ENCODE results near the gene UBQLN1. TPM values are rescaled to one million over a fixed set of nuclear protein-coding genes. Genes with fewer than 3 reads are reported as not detected.

UBQLN1 gene
- polyA plus RNA-seq, 1 experiment = 135 TPM

DNA sequence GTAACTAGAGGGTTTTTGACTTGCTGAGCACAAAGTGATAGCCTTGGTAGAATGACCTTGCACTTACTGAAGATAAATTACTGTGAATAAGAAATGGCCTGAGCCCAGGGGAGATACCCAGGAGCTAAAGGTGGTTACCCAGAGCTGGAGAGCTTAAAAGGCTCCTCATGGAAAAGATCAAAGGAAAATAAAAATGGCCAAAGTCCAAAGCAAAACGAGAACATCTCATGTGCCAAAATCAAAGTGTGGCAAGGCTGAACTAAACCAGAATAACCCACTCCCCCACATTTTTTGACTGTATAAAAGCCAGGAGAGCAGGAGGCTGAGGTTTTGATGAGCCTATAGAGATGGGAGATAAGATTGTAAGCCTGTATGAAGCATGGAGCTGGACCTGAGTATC is 70.4 kb downstream of the UBQLN1 start:
- TF ChIP-seq, protein P1, sequence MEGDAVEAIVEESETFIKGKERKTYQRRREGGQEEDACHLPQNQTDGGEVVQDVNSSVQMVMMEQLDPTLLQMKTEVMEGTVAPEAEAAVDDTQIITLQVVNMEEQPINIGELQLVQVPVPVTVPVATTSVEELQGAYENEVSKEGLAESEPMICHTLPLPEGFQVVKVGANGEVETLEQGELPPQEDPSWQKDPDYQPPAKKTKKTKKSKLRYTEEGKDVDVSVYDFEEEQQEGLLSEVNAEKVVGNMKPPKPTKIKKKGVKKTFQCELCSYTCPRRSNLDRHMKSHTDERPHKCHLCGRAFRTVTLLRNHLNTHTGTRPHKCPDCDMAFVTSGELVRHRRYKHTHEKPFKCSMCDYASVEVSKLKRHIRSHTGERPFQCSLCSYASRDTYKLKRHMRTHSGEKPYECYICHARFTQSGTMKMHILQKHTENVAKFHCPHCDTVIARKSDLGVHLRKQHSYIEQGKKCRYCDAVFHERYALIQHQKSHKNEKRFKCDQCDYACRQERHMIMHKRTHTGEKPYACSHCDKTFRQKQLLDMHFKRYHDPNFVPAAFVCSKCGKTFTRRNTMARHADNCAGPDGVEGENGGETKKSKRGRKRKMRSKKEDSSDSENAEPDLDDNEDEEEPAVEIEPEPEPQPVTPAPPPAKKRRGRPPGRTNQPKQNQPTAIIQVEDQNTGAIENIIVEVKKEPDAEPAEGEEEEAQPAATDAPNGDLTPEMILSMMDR (IDR thresholded peaks at IDR 0.05; ENCODE audit: insufficient read depth, low read depth, low read length) = no peak
- POLR2A ChIA-PET = no interaction called here
- no peak for DNase-seq (ENCODE audit: low read depth)
- no peak overlapping the region for H3K4me3 ChIP-seq (ENCODE audit: low read depth, low read length)
- no peaks in the 10 kb centered on the region for H3K27me3 ChIP-seq (ENCODE audit: control insufficient read depth, insufficient read depth, low read length)
- CTCF ChIA-PET = interaction anchor here (1.4 to 6.4 kb wide), 2 partner anchors 10 to 11 kb away, joined by 4 to 40 read pairs; no protein-coding TSS in a partner anchor
- 0 out of 2 replicates have a peak, but pooled peaks cover 1% of the 10 kb centered on the region for H3K36me3 ChIP-seq (ENCODE audit: control insufficient read depth, insufficient read depth, low read length)

DNA sequence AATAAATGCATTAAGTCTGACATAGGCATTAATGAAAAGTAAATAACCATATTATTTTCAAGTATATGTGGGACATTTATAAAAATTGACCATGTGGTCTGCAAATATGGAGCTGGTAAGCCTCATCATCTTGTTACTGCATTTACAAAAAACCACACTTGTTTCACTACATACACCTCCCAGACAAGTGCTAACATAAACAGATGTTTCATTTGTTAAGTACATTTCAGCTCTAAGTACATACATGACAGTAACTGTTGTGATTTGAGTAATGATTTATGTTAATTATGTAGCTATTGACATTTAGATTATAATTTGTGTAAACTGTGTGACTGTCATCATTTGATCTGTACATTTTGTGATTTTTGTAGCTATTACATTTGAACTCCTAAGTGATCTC is 70.9 kb downstream of the UBQLN1 start:
- H3K27me3 ChIP-seq (ENCODE audit: control insufficient read depth, insufficient read depth, low read length) = no peaks in the 10 kb centered on the region
- CTCF ChIA-PET = interaction anchor here (1.3 to 6.4 kb wide), 3 partner anchors 10 to 12 kb away, joined by 3 to 40 read pairs (median 4); no protein-coding TSS in a partner anchor
- 0 out of 2 replicates have a peak, but pooled peaks cover 1% of the 10 kb centered on the region for H3K36me3 ChIP-seq (ENCODE audit: control insufficient read depth, insufficient read depth, low read length)
- DNase-seq (ENCODE audit: low read depth) = no peak
- no peak overlapping the region for H3K4me3 ChIP-seq (ENCODE audit: low read depth, low read length)
- TF ChIP-seq, protein P1 (IDR thresholded peaks at IDR 0.05; ENCODE audit: insufficient read depth, low read depth, low read length) = no peak
- POLR2A ChIA-PET = no interaction called here

DNA sequence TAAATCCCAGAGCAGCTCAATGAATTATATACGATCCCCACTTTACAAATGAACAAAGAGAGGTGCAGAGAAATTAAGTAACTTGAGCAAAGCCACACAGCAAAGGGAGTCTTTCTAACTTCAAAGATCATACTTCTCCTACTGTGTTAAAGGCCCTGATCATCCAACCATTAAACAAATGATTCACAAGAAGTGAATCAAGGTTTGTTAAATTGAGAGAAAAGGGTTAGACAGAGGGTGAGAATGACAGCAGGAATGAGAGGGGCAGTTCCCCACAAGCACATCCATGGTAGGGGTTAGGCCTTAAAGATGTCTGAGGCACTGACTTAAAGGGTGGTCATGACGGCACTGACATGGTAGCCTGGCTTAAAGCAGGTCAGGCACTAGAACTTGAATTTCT is 74.1 kb downstream of the UBQLN1 start:
- no peaks in the 10 kb centered on the region for H3K27me3 ChIP-seq (ENCODE audit: control insufficient read depth, insufficient read depth, low read length)
- H3K4me3 ChIP-seq (ENCODE audit: low read depth, low read length) = no peak overlapping the region
- ChIA-PET POLR2A (no interaction called here), CTCF (no interaction called here)
- no peak for DNase-seq (ENCODE audit: low read depth)
- peaks cover 1% of the 10 kb centered on the region; the same call in 1 of the 2 replicates for H3K36me3 ChIP-seq (ENCODE audit: control insufficient read depth, insufficient read depth, low read length)
- TF ChIP-seq, protein P1 (IDR thresholded peaks at IDR 0.05; ENCODE audit: insufficient read depth, low read depth, low read length) = no peak

DNA sequence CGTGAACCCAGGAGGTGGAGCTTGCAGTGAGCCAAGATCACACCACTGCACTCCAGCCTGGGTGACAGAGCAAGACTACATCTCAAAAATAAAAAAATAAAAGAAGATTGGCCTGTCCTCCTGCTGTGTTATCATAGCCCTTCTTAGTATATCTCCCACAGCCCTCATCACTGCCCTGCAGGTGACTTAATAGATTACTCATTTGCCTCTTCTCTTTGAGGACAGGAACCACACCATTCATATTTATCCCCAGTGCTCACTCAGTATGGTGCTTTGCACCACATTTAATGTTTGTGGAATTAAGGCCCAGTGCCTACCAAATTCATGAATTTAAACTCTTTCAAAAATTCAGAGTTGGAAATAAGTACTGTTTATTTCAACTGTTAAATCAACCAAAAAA is 74.5 kb downstream of the UBQLN1 start:
- DNase-seq (ENCODE audit: low read depth) = no peak
- ChIA-PET CTCF (no interaction called here), POLR2A (no interaction called here)
- TF ChIP-seq, protein P1 (IDR thresholded peaks at IDR 0.05; ENCODE audit: insufficient read depth, low read depth, low read length) = no peak
- Histone ChIP-seq H3K27me3 (ENCODE audit: control insufficient read depth, insufficient read depth, low read length) (no peaks in the 10 kb centered on the region), H3K36me3 (ENCODE audit: control insufficient read depth, insufficient read depth, low read length) (peaks cover 1% of the 10 kb centered on the region; the same call in 1 of the 2 replicates), H3K4me3 (ENCODE audit: low read depth, low read length) (no peak overlapping the region)

DNA sequence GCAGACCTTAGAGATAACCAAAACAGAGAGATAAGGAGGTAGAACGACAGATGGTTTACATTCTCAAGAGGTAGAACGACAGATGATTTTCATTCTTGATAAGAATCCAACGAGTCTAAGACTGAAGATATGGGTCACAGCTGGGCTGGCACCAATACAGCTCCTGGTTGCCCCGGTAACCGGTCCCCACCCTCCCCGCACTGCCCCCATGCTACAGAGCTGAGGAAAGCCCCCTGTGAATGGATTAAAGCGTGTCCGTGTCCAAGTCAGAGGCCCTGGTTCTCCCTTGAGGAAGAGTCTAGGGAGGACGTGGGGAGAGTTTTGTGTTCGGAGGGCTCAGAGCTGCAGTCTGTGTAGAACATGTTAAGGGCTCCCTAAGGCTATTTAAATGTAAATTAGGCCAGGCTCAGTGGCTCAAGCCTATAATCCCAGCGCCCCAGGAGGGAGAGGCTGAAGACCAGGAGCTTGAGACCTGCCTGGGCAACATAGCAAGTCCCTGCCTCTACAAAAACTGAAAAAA is 76.8 kb downstream of the UBQLN1 start:
- Histone ChIP-seq H3K4me3 (ENCODE audit: low read depth, low read length) (no peak overlapping the region), H3K27me3 (ENCODE audit: control insufficient read depth, insufficient read depth, low read length) (no peaks in the 10 kb centered on the region), H3K36me3 (ENCODE audit: control insufficient read depth, insufficient read depth, low read length) (peaks cover 3% of the 10 kb centered on the region; the same call in 1 of the 2 replicates)
- TF ChIP-seq, protein P1 (IDR thresholded peaks at IDR 0.05; ENCODE audit: insufficient read depth, low read depth, low read length) = no peak
- ChIA-PET POLR2A (no interaction called here), CTCF (interaction anchor here (1.3 kb wide), 1 partner anchor 18 kb away, joined by 6 read pairs; no protein-coding TSS in a partner anchor)
- DNase-seq (ENCODE audit: low read depth) = no peak
